HG02623 (cell line): Measurements from ENCODE around the gene CLEC12A.

Experiments used
- ATAC-seq: cut with Tn5 transposase; IDR thresholded peaks from one replicate; pipeline ENCODE4 v1.9.1; 2021; ENCODE audit warnings: moderate library complexity; ENCODE audit not compliant: unreplicated experiment

Gene CLEC12A

GRCh38 chr12:10031771-10032175, 60.6 kb downstream of the CLEC12A start:
- ATAC-seq, result no peak

GRCh38 chr12:10033783-10034545, 62.8 kb downstream of the CLEC12A start:
- no peak for ATAC-seq
